GM12878 (cell line): ENCODE results near the gene SUPT3H. TPM values are rescaled to one million over a fixed set of nuclear protein-coding genes. Genes with fewer than 3 reads are reported as not detected.

Experiments
- ATAC-seq: fragments of 200-7000 bp; cut with Tn5 transposase; 3 replicates; pipeline ENCODE4 v1.9.1; 2020; ENCODE audit warnings: mild to moderate bottlenecking, moderate library complexity
- BruUV-seq: library from RNA; stranded (reverse); fragments of 400-500 nt; replicated peaks from 2 replicates; lab custom pipeline; 2021; lab: Mats Ljungman, UMichigan
- CTCF ChIA-PET: fragments of 300-600 bp; sonication (Branson Sonifier 250); formaldehyde crosslinking; extraction: SDS; loops from one replicate; lab custom pipeline; 2021; ENCODE audit warnings: inconsistent platforms; lab: Yijun Ruan, JAX
- POLR2A ChIA-PET: fragments of 350-600 bp; formaldehyde crosslinking; extraction: SDS; loops from one replicate; lab custom pipeline; 2021; ENCODE audit warnings: inconsistent platforms; lab: Charles Lee
- RAD21 ChIA-PET: fragments of 300-600 bp; sonication (Branson Sonifier 250); formaldehyde crosslinking; loops from one replicate; lab custom pipeline; 2023; ENCODE audit warnings: antibody characterized with exemption; ENCODE audit not compliant: unreplicated experiment; lab: Charles Lee
- SMC1A ChIA-PET: fragments of 300-600 bp; sonication (Branson Sonifier 250); formaldehyde crosslinking; loops from one replicate; lab custom pipeline; 2023; ENCODE audit not compliant: unreplicated experiment, uncharacterized antibody; lab: Charles Lee
- DNase-seq: peaks from one replicate; pipeline ENCODE4 v3.0.0-alpha.2; 2011; ENCODE audit warnings: low read depth, low spot score
- FAIRE-seq: peaks from 3 replicates; lab custom pipeline; 2011; peaks lifted over from hg19 to GRCh38; lab: Jason Lieb, UNC
- H2AFZ ChIP-seq: 2 replicates; pipeline ENCODE4 v1.6.0; 2011; ENCODE audit warnings: low read depth, low read length, control low read depth; ENCODE audit not compliant: control insufficient read depth
- H3K27ac ChIP-seq: 2 replicates; pipeline ENCODE4 v1.5.1; 2011; ENCODE audit warnings: control low read depth; ENCODE audit not compliant: control insufficient read depth, insufficient read depth
- H3K27me3 ChIP-seq, 2 experiments: replicated peaks in 1 of 2; 2 replicates each; pipeline versions ENCODE4 v1.6.0 to v1.6.1; 2011; ENCODE audit warnings: low read length in 1 of 2; ENCODE audit not compliant: control insufficient read depth in 2 of 2, insufficient read depth in 2 of 2
- H3K36me3 ChIP-seq, 2 experiments: 2 replicates each; pipeline ENCODE4 v1.5.1; 2011; ENCODE audit warnings: low read length in 1 of 2; ENCODE audit not compliant: control insufficient read depth in 2 of 2, insufficient read depth in 2 of 2
- H3K4me1 ChIP-seq: 2 replicates; pipeline ENCODE4 v1.6.1; 2011; ENCODE audit warnings: mild to moderate bottlenecking, low read length, moderate library complexity, mixed read lengths; ENCODE audit not compliant: control insufficient read depth, insufficient read depth
- H3K4me2 ChIP-seq: 2 replicates; pipeline ENCODE4 v1.6.0; 2011; ENCODE audit warnings: control low read depth; ENCODE audit not compliant: control insufficient read depth, insufficient read depth
- H3K4me3 ChIP-seq: fragments of 200-600 bp; sonication (generic); 2 replicates; pipeline ENCODE4 v1.5.1; 2016
- H3K79me2 ChIP-seq: 2 replicates; pipeline ENCODE4 v1.6.0; 2011; ENCODE audit warnings: low read length; ENCODE audit not compliant: control insufficient read depth, insufficient read depth
- H3K9ac ChIP-seq: 2 replicates; pipeline ENCODE4 v1.8.0; 2011; ENCODE audit warnings: low read length, control low read depth, mixed read lengths; ENCODE audit not compliant: control insufficient read depth, insufficient read depth
- H3K9me3 ChIP-seq: replicated peaks from 3 replicates; pipeline ENCODE4 v1.5.1; 2011; ENCODE audit warnings: mild to moderate bottlenecking, low read length; ENCODE audit not compliant: control insufficient read depth, insufficient read depth
- H4K20me1 ChIP-seq: 2 replicates; pipeline ENCODE4 v1.6.0; 2011; ENCODE audit not compliant: control insufficient read depth, insufficient read depth
- BACH1 ChIP-seq: fragments of 450-650 bp; IDR thresholded peaks from 2 replicates; pipeline ENCODE4 v1.6.1; 2017; ENCODE audit warnings: mild to moderate bottlenecking, borderline replicate concordance
- EED ChIP-seq: sonication (generic); IDR thresholded peaks from 2 replicates; pipeline ENCODE4 v1.6.1; 2016; ENCODE audit warnings: antibody characterized with exemption, low read depth
- FOXM1 ChIP-seq: IDR thresholded peaks from 2 replicates; pipeline ENCODE4 v1.6.1; 2012; ENCODE audit warnings: low read depth, mild to moderate bottlenecking, inconsistent platforms, low read length, moderate library complexity
- JUNB ChIP-seq: IDR thresholded peaks from 2 replicates; pipeline ENCODE4 v1.6.1; 2016; ENCODE audit warnings: antibody characterized with exemption, mild to moderate bottlenecking
- KLF5 ChIP-seq: fragments of 450-650 bp; IDR thresholded peaks from 2 replicates; pipeline ENCODE4 v1.6.1; 2014; ENCODE audit warnings: mild to moderate bottlenecking; ENCODE audit not compliant: partially characterized antibody
- MEF2B ChIP-seq: fragments of 450-650 bp; IDR thresholded peaks from 2 replicates; pipeline ENCODE4 v1.6.1; 2018; ENCODE audit warnings: mild to moderate bottlenecking, moderate library complexity; ENCODE audit not compliant: partially characterized antibody, poor library complexity, severe bottlenecking
- MTA2 ChIP-seq: fragments of 450-650 bp; IDR thresholded peaks from 2 replicates; pipeline ENCODE4 v1.6.1; 2016; ENCODE audit warnings: low read depth, mild to moderate bottlenecking, moderate library complexity
- MTA3 ChIP-seq: IDR thresholded peaks from 2 replicates; pipeline ENCODE4 v1.6.1; 2012; ENCODE audit warnings: low read length, inconsistent platforms, borderline replicate concordance
- NKRF ChIP-seq: fragments of 450-650 bp; conservative IDR thresholded peaks from 2 replicates; pipeline ENCODE4 v1.6.1; 2017; ENCODE audit warnings: mild to moderate bottlenecking, moderate library complexity
- PRDM15 ChIP-seq: fragments of 450-650 bp; formaldehyde crosslinking; IDR thresholded peaks from 2 replicates; pipeline ENCODE4 v1.4.0; 2020; ENCODE audit warnings: mild to moderate bottlenecking, moderate library complexity
- RB1 ChIP-seq: fragments of 450-650 bp; formaldehyde crosslinking; IDR thresholded peaks from 2 replicates; pipeline ENCODE4 v1.6.1; 2017; ENCODE audit warnings: mild to moderate bottlenecking, borderline replicate concordance
- SIN3A ChIP-seq: IDR thresholded peaks from 2 replicates; pipeline ENCODE4 v1.6.1; 2012; ENCODE audit warnings: low read depth, low read length, improper control_type of control experiment
- SIX5 ChIP-seq: IDR thresholded peaks from 2 replicates; pipeline ENCODE4 v1.6.1; 2011; ENCODE audit warnings: mild to moderate bottlenecking, low read depth, low read length, moderate library complexity; ENCODE audit not compliant: severe bottlenecking
- ZNF622 ChIP-seq: fragments of 450-650 bp; IDR thresholded peaks from 2 replicates; pipeline ENCODE4 v1.6.1; 2017; ENCODE audit warnings: mild to moderate bottlenecking, inconsistent platforms
- ZZZ3 ChIP-seq: IDR thresholded peaks from 2 replicates; pipeline ENCODE4 v1.6.1; 2011; ENCODE audit warnings: low read depth; ENCODE audit not compliant: control insufficient read depth, insufficient read length
- WGBS: methylation state at CpG from one replicate; pipeline ENCODE4 v1.1.6; 2016; ENCODE audit warnings: low lambda C conversion rate; ENCODE audit not compliant: insufficient replicate concordance, insufficient coverage; ENCODE audit errors: missing lambda C conversion rate; 5-methylcytosine and 5-hydroxymethylcytosine counted together
- in situ Hi-C: fragments of 300-500 bp; cut with MboI; formaldehyde crosslinking; loops from 9 replicates; pipeline ENCODE4 v1.14.3; 2018; ENCODE audit warnings: mixed read lengths
- intact Hi-C: fragments of 100-400 bp; cut with micrococcal nuclease; formaldehyde crosslinking; loops from one replicate; pipeline ENCODE4 v1.14.2; 2022; ENCODE audit not compliant: unreplicated experiment
- polyA plus RNA-seq, 11 experiments: library from polyadenylated mRNA; depleted of rRNA in 4 of 11; unstranded in 6 of 11; stranded (reverse) in 5 of 11; fragments of >200 nt; fragmentation: Nextera tagmentation in 4 of 11; fragmentation: Illumina TruSeq in 1 of 11; extraction: Ambion mirVana in 4 of 11; extraction: Trizol in 1 of 11; gene quantifications; 1 replicate in 1 of 11; 2 replicates in 10 of 11; pipeline versions ENCODE4 v1.2.1 to v1.2.3, GENCODE V29; 2011 to 2016; ENCODE audit warnings: inconsistent platforms in 2 of 11, missing spikeins in 2 of 11, low read depth in 1 of 11
- total RNA-seq, 4 experiments: library from RNA; depleted of rRNA in 3 of 4; stranded (reverse); fragments of >200 nt in 3 of 4; fragmentation: Illumina TruSeq in 1 of 4; extraction: Trizol in 1 of 4; gene quantifications; 2 replicates each; pipeline versions ENCODE4 v1.2.1 to v1.2.3, GENCODE V29; 2013 to 2021
- TF ChIP-seq, protein P1 (sequence below): fragments of 150-350 bp; IDR thresholded peaks from 2 replicates; pipeline ENCODE4 v1.6.1; 2014; ENCODE audit warnings: mild to moderate bottlenecking, low read depth, low read length

Gene SUPT3H
- total and polyA plus RNA-seq, 10 of the 15 experiments (the other 5 are each of a cell fraction or from before 2014, with no cell fraction given): 0.51 to 3.7 (median 2.0) TPM

- ChIA-PET RAD21 (no interaction called here), POLR2A (no interaction called here), SMC1A (interaction anchor here (1.8 kb wide), 1 partner anchor 12 kb away, joined by 5 read pairs; no protein-coding TSS in a partner anchor), CTCF (interaction anchor here (1.5 kb wide), 1 partner anchor 603 kb away, joined by 3 read pairs; no protein-coding TSS in a partner anchor)
- ATAC-seq: no peak
- H4K20me1 ChIP-seq: no peaks in the 10 kb centered on the region
- in situ Hi-C loops: no loop called here
- H3K36me3 ChIP-seq: no peaks in the 10 kb centered on the region
- H3K79me2 ChIP-seq: no peaks in the 10 kb centered on the region
- 78% methylated on average over 5 of the region's 5 CpGs for WGBS
- no peak overlapping the region for H3K4me3 ChIP-seq
- H3K27me3 ChIP-seq: no peaks in the 10 kb centered on the region
- no TSS peak for BruUV-seq
- no peak overlapping the region for H2AFZ ChIP-seq
- DNase-seq: no peak
- no peak for FAIRE-seq
- no peak overlapping the region for H3K4me2 ChIP-seq
- no peaks in the 10 kb centered on the region for H3K4me1 ChIP-seq
- no peak overlapping the region for H3K27ac ChIP-seq
- intact Hi-C loops: no loop called here
- no peaks in the 10 kb centered on the region for H3K9me3 ChIP-seq
- no peak overlapping the region for H3K9ac ChIP-seq
- TF ChIP-seq PRDM15 (CRISPR knock-in tag): no peak
- TF ChIP-seq BACH1: no peak
- no peak for TF ChIP-seq NKRF
- no peak for TF ChIP-seq JUNB
- TF ChIP-seq MTA3: no peak
- TF ChIP-seq, protein P1, sequence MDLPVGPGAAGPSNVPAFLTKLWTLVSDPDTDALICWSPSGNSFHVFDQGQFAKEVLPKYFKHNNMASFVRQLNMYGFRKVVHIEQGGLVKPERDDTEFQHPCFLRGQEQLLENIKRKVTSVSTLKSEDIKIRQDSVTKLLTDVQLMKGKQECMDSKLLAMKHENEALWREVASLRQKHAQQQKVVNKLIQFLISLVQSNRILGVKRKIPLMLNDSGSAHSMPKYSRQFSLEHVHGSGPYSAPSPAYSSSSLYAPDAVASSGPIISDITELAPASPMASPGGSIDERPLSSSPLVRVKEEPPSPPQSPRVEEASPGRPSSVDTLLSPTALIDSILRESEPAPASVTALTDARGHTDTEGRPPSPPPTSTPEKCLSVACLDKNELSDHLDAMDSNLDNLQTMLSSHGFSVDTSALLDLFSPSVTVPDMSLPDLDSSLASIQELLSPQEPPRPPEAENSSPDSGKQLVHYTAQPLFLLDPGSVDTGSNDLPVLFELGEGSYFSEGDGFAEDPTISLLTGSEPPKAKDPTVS: no peak
- TF ChIP-seq ZZZ3: no peak
- no peak for TF ChIP-seq SIX5
- TF ChIP-seq MEF2B: no peak
- no peak for TF ChIP-seq KLF5
- no peak for TF ChIP-seq ZNF622
- no peak for TF ChIP-seq RB1
- TF ChIP-seq FOXM1: no peak
- no peak for TF ChIP-seq SIN3A
- TF ChIP-seq EED: no peak
- TF ChIP-seq MTA2: no peak
Observed at GRCh38 chr6:45326698-45327417, 50.9 kb downstream of the SUPT3H start.
